HepG2 (cell line): ENCODE results near the gene SRSF10. TPM values are rescaled to one million over a fixed set of nuclear protein-coding genes. Genes with fewer than 3 reads are reported as not detected.

ENCODE experiments used
- ATAC-seq: fragments of 200-7000 bp; cut with Tn5 transposase; 3 replicates; pipeline ENCODE4 v1.9.1; 2020; ENCODE audit warnings: mild to moderate bottlenecking, moderate library complexity
- Bru-seq: library from RNA; stranded (reverse); fragments of 400-500 nt; gene quantifications from one replicate; lab custom pipeline; 2021; lab: Mats Ljungman, UMichigan
- BruChase-seq, 2 experiments: library from RNA; stranded (reverse); fragments of 400-500 nt; gene quantifications; one replicate each; lab custom pipeline; 2021; lab: Mats Ljungman, UMichigan
- BruUV-seq: library from RNA; stranded (reverse); fragments of 400-500 nt; replicated peaks from 2 replicates; lab custom pipeline; 2021; lab: Mats Ljungman, UMichigan
- CTCF ChIA-PET: fragments of 300-600 bp; formaldehyde crosslinking; extraction: SDS; loops from one replicate; lab custom pipeline; 2021; ENCODE audit warnings: low total read pairs, inconsistent platforms, low intra/inter-chr PET ratio; lab: Yijun Ruan, JAX
- POLR2A ChIA-PET: fragments of 350-600 bp; sonication (Branson Sonifier 250); formaldehyde crosslinking; loops from one replicate; lab custom pipeline; 2020; ENCODE audit warnings: antibody characterized with exemption, inconsistent platforms; lab: Yijun Ruan, JAX
- DNase-seq: peaks from one replicate; pipeline ENCODE4 v3.0.0-alpha.2; 2015; ENCODE audit warnings: low spot score
- FAIRE-seq: peaks from 3 replicates; lab custom pipeline; 2011; peaks lifted over from hg19 to GRCh38; lab: Jason Lieb, UNC
- H2AFZ ChIP-seq: one replicate; pipeline ENCODE4 v1.6.1; 2011; ENCODE audit warnings: low read length, inconsistent platforms
- H3K27ac ChIP-seq: fragments of 300-600 bp; 3 replicates; pipeline ENCODE4 v1.8.0; 2011; ENCODE audit warnings: mixed run types, mild to moderate bottlenecking, mixed read lengths, low read length, inconsistent platforms; ENCODE audit not compliant: insufficient read depth; ENCODE audit errors: extremely low read length
- H3K27me3 ChIP-seq, 2 experiments: fragments of 200-600 bp in 1 of 2; 2 replicates in 1 of 2; 3 replicates in 1 of 2; pipeline versions ENCODE4 v1.6.0 to v1.8.0; 2011; ENCODE audit warnings: low read length in 2 of 2, mild to moderate bottlenecking in 2 of 2, moderate library complexity in 2 of 2, inconsistent platforms in 1 of 2; ENCODE audit not compliant: insufficient read depth in 2 of 2, control insufficient read depth in 1 of 2
- H3K36me3 ChIP-seq, 2 experiments: fragments of 200-600 bp in 1 of 2; replicated peaks in 1 of 2; 2 replicates in 1 of 2; 3 replicates in 1 of 2; pipeline versions ENCODE4 v1.5.1 to v1.8.0; 2011; ENCODE audit warnings: low read length in 2 of 2, inconsistent platforms in 1 of 2; ENCODE audit not compliant: insufficient read depth in 2 of 2, control insufficient read depth in 1 of 2
- H3K4me1 ChIP-seq: 2 replicates; pipeline ENCODE4 v1.5.1; 2012; ENCODE audit warnings: low read length, inconsistent platforms; ENCODE audit not compliant: insufficient read depth
- H3K4me2 ChIP-seq: 2 replicates; pipeline ENCODE4 v1.6.0; 2011; ENCODE audit warnings: low read depth, low read length, inconsistent platforms
- H3K4me3 ChIP-seq, 3 experiments: fragments of 200-600 bp in 1 of 3; sonication (generic), shearing (Covaris generic) in 1 of 3; replicated peaks in 1 of 3; 2 replicates each; pipeline ENCODE4 v1.5.1; 2011 to 2016; ENCODE audit warnings: low read length in 3 of 3, inconsistent platforms in 2 of 3, low read depth in 2 of 3, mild to moderate bottlenecking in 2 of 3, control low read depth in 1 of 3, mixed read lengths in 1 of 3; ENCODE audit not compliant: insufficient read depth in 1 of 3
- H3K79me2 ChIP-seq: one replicate; pipeline ENCODE4 v1.6.1; 2011; ENCODE audit warnings: low read length, inconsistent platforms; ENCODE audit not compliant: insufficient read depth
- H3K9ac ChIP-seq: 2 replicates; pipeline ENCODE4 v1.6.0; 2011; ENCODE audit warnings: mild to moderate bottlenecking, low read depth, low read length, inconsistent platforms; ENCODE audit not compliant: insufficient read depth
- H3K9me3 ChIP-seq: 2 replicates; pipeline ENCODE4 v1.5.1; 2012; ENCODE audit warnings: mild to moderate bottlenecking, low read length
- H4K20me1 ChIP-seq: 2 replicates; pipeline ENCODE4 v1.6.0; 2011; ENCODE audit warnings: inconsistent platforms, mild to moderate bottlenecking, low read length, moderate library complexity; ENCODE audit not compliant: insufficient read depth
- MATR3 ChIP-seq: sonication (generic); formaldehyde crosslinking; IDR thresholded peaks from 2 replicates; pipeline ENCODE4 v1.4.0; 2020; ENCODE audit warnings: missing genetic modification reagents
- MTF1 ChIP-seq: sonication (generic); formaldehyde crosslinking; IDR thresholded peaks from 2 replicates; pipeline ENCODE4 v1.5.0; 2020; ENCODE audit warnings: missing genetic modification reagents
- ONECUT2 ChIP-seq: sonication (generic); formaldehyde crosslinking; IDR thresholded peaks from 2 replicates; pipeline ENCODE4 v1.4.0; 2020; ENCODE audit warnings: missing genetic modification reagents
- REL ChIP-seq: sonication (generic); formaldehyde crosslinking; conservative IDR thresholded peaks from 2 replicates; pipeline ENCODE4 v1.8.0; 2022; ENCODE audit warnings: mild to moderate bottlenecking, missing genetic modification reagents, moderate library complexity
- REXO4 ChIP-seq: sonication (generic); formaldehyde crosslinking; IDR thresholded peaks from 2 replicates; pipeline ENCODE4 v1.8.0; 2022; ENCODE audit warnings: missing genetic modification reagents, mild to moderate bottlenecking, borderline replicate concordance
- STAT5B ChIP-seq: sonication (generic); formaldehyde crosslinking; IDR thresholded peaks from 2 replicates; pipeline ENCODE4 v1.4.0; 2020; ENCODE audit warnings: missing genetic modification reagents
- TARDBP ChIP-seq: sonication (generic); formaldehyde crosslinking; IDR thresholded peaks from 2 replicates; pipeline ENCODE4 v1.8.0; 2022; ENCODE audit warnings: mild to moderate bottlenecking, missing genetic modification reagents
- ZNF256 ChIP-seq: sonication (generic); formaldehyde crosslinking; conservative IDR thresholded peaks from 2 replicates; pipeline ENCODE4 v1.4.0; 2020; ENCODE audit warnings: missing genetic modification reagents
- ZNF329 ChIP-seq: sonication (generic); formaldehyde crosslinking; IDR thresholded peaks from 2 replicates; pipeline ENCODE4 v1.9.0; 2021; ENCODE audit warnings: low read depth, mild to moderate bottlenecking, missing genetic modification reagents
- ZNF549 ChIP-seq: sonication (generic); formaldehyde crosslinking; IDR thresholded peaks from 2 replicates; pipeline ENCODE4 v1.5.0; 2020; ENCODE audit warnings: missing genetic modification reagents
- WGBS: methylation state at CpG from one replicate; pipeline ENCODE4 v1.1.6; 2017; ENCODE audit warnings: low lambda C conversion rate; 5-methylcytosine and 5-hydroxymethylcytosine counted together
- in situ Hi-C: cut with HindIII; loops from 2 replicates; pipeline ENCODE4 v1.10.0; 2017; ENCODE audit warnings: low pct_unique_long_range_greater_than_20kb; ENCODE audit not compliant: extremely low pct_ligation_motif_present
- intact Hi-C: fragments of 100-400 bp; cut with micrococcal nuclease; formaldehyde crosslinking; loops from one replicate; pipeline ENCODE4 v1.10.0; 2022; ENCODE audit not compliant: unreplicated experiment
- long read RNA-seq, 2 experiments: library from RNA in 1 of 2; library from polyadenylated mRNA in 1 of 2; stranded (forward) in 1 of 2; unstranded in 1 of 2; transcript quantifications; one replicate each; pipeline ENCODE4 v2.0.0, GENCODE V29; 2019 to 2022
- polyA minus RNA-seq, 3 experiments: library from RNA; depleted of rRNA, polyadenylated mRNA; stranded (reverse); fragments of >200 nt; gene quantifications; 2 replicates each; pipeline ENCODE4 v1.2.3, GENCODE V29; 2011; ENCODE audit warnings: low replicate concordance in 1 of 3
- polyA plus RNA-seq, 8 experiments: library from polyadenylated mRNA; depleted of rRNA in 3 of 8; stranded (reverse) in 7 of 8; unstranded in 1 of 8; fragments of >200 nt; fragmentation: Illumina TruSeq in 4 of 8; extraction: Trizol in 4 of 8; gene quantifications; 2 replicates each; pipeline versions ENCODE4 v1.2.1 to v1.2.3, GENCODE V29; 2011 to 2016; ENCODE audit warnings: low read depth in 4 of 8, missing spikeins in 1 of 8, mixed read lengths in 1 of 8; ENCODE audit not compliant: insufficient read depth in 1 of 8
- total RNA-seq, 5 experiments: library from RNA; depleted of rRNA; stranded (reverse); fragments of >200 nt; fragmentation: Illumina TruSeq; extraction: Trizol; gene quantifications; 2 replicates each; pipeline ENCODE4 v1.2.3, GENCODE V29; 2016; ENCODE audit warnings: low read depth in 1 of 5
- TF ChIP-seq, protein P1 (sequence below): IDR thresholded peaks from 2 replicates; pipeline ENCODE4 v1.6.1; 2016; ENCODE audit warnings: mild to moderate bottlenecking
- TF ChIP-seq, protein P2 (sequence below): sonication (generic); formaldehyde crosslinking; IDR thresholded peaks from 2 replicates; pipeline ENCODE4 v1.4.0; 2020; ENCODE audit warnings: mild to moderate bottlenecking, low read depth, missing genetic modification reagents
- TF ChIP-seq, protein P3 (sequence below): sonication (generic); formaldehyde crosslinking; IDR thresholded peaks from 2 replicates; pipeline ENCODE4 v1.4.0; 2020; ENCODE audit warnings: low read depth, mild to moderate bottlenecking, missing genetic modification reagents

Gene SRSF10
- 156 and 186 TPM in 2 replicates for total RNA-seq (2016; rRNA removed; fragmentation: Illumina TruSeq; extraction: Trizol)
- 14.0 and 16.3 TPM in 2 replicates for total RNA-seq (2016; cell fraction: cytosol; rRNA removed; fragmentation: Illumina TruSeq; extraction: Trizol; ENCODE audit: low read depth)
- 155 and 183 TPM in 2 replicates for total RNA-seq (2016; cell fraction: insoluble cytoplasmic fraction; rRNA removed; fragmentation: Illumina TruSeq; extraction: Trizol)
- total RNA-seq (2016; cell fraction: membrane; rRNA removed; fragmentation: Illumina TruSeq; extraction: Trizol), result 44.1 and 51.2 TPM in 2 replicates
- total RNA-seq (2016; cell fraction: nucleus; rRNA removed; fragmentation: Illumina TruSeq; extraction: Trizol), result 358 and 375 TPM in 2 replicates
- 98.2 and 126 TPM in 2 replicates for polyA plus RNA-seq (2011; rRNA removed)
- 56.6 and 58.5 TPM in 2 replicates for polyA plus RNA-seq (2011; cell fraction: cytosol; rRNA removed)
- polyA plus RNA-seq (2011; cell fraction: nucleus; rRNA removed), result 190 and 202 TPM in 2 replicates
- 75.4 and 108 TPM in 2 replicates for polyA plus RNA-seq (2012)
- 14.3 and 14.6 TPM in 2 replicates for polyA plus RNA-seq (2016; cell fraction: cytosol; fragmentation: Illumina TruSeq; extraction: Trizol; ENCODE audit: low read depth)
- polyA plus RNA-seq (2016; cell fraction: insoluble cytoplasmic fraction; fragmentation: Illumina TruSeq; extraction: Trizol; ENCODE audit: low read depth), result 176 and 184 TPM in 2 replicates
- polyA plus RNA-seq (2016; cell fraction: membrane; fragmentation: Illumina TruSeq; extraction: Trizol; ENCODE audit: low read depth), result 31.3 and 32.4 TPM in 2 replicates
- polyA plus RNA-seq (2016; cell fraction: nucleus; fragmentation: Illumina TruSeq; extraction: Trizol; ENCODE audit: insufficient read depth, low read depth), result 441 and 449 TPM in 2 replicates
- polyA minus RNA-seq (2011; rRNA and poly(A)+ RNA removed; ENCODE audit: low replicate concordance), result 105 and 142 TPM in 2 replicates
- 33.1 and 43.0 TPM in 2 replicates for polyA minus RNA-seq (2011; cell fraction: cytosol; rRNA and poly(A)+ RNA removed)
- 554 and 606 TPM in 2 replicates for polyA minus RNA-seq (2011; cell fraction: nucleus; rRNA and poly(A)+ RNA removed)
- percentile 99 among the genes with signal in this experiment for Bru-seq, nascent RNA
- BruChase-seq, experiment 1, labeled RNA remaining after a 6-hour chase, result percentile 98 among the genes with signal in this experiment
- percentile 99 among the genes with signal in this experiment for BruChase-seq, experiment 2, labeled RNA remaining after a 2-hour chase
- long read RNA-seq, experiment 1, transcript SRSF10-212 (3 exons, 790 nt), result major isoform, 5 of 36 reads
- long read RNA-seq, experiment 1, partial matches to known transcripts, result 8 of 36 reads
- long read RNA-seq, experiment 1, other reads (novel, unspliced or antisense), result 15 of 36 reads
- long read RNA-seq, experiment 2, partial matches to known transcripts, result 1 of 57 reads
- long read RNA-seq, experiment 2, other reads (novel, unspliced or antisense), result 56 of 57 reads

DNA sequence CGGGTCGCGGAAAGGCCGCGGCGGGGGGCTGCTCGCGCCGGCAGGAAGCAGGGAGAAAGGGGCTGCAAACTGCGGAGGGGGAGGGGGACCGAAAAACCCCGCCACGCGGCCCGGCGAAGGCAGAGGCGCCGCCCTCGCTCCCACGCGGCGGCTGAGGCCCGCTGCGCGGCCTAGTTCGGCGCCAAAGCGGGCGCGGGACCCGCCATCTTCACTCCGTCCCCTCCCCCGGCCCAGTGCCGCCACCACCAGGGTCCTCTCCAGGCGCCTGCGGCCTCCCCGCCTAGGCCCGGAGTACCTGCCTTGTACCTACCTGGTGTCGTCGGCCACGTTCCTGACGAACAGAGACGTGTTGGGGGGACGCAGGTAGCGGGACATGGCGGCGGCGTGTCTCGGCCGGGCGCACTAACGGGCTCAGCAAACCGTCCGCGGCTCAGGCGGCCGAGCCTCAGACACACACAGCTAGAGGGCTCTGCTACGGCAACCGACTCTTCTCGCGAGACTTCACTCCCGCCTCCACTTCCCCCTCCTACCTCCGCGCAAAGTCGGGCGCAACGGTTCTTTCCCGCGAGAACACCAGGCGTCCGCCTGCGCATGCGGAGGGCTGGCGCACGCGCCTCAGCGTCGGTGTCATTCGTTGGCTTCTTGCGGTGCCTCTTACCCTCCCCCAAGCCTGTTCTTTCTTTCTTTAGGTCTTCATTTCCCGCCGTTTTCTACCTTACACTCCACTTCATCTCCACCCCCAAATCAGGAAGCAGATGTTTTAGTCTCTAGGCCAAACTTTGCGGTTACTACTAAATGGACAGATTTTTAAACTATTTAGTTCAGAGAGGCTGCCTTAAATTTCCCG is at the start of gene SRSF10:
TSS of gene SRSF10 (minus strand) at position 447 of the 847 bp plus-strand sequence. CDS start at position 375, 72 bp downstream.
- BruUV-seq, result no TSS peak
- DNase-seq (peak; percentile 95), ATAC-seq (peak; percentile 96), FAIRE-seq (peak; percentile 47)
- Histone ChIP-seq H3K9me3 (no peaks in the 10 kb centered on the region), H3K27me3 (no peaks in the 10 kb centered on the region; a peak in 1 of 5 replicates), H3K4me3 (peak within 1 kb of the TSS; percentile 91 to 96 (median 93)), H3K27ac (peak within 1 kb of the TSS; percentile 98), H3K79me2 (peaks cover 51% of the 10 kb centered on the region), H3K4me1 (peaks cover 56% of the 10 kb centered on the region), H3K9ac (peak within 1 kb of the TSS; percentile 99), H4K20me1 (peaks cover 36% of the 10 kb centered on the region), H3K36me3 (peaks cover 3 to 26% of the 10 kb centered on the region in 2 experiments; a peak in 4 of 5 replicates), H2AFZ (no peak within 1 kb of the TSS), H3K4me2 (peak within 1 kb of the TSS; percentile 85)
- intact Hi-C loops (loop anchor here (2.0 kb wide), 2 partner anchors 41 to 49 kb away; no protein-coding TSS in a partner anchor), in situ Hi-C loops (loop anchor here (5.0 kb wide), 1 partner anchor 42 kb away; no protein-coding TSS in a partner anchor)
- ChIA-PET POLR2A (interaction anchor here (0.6 to 2.6 kb wide), 12 partner anchors 12 to 202 kb away, joined by 3 to 35 read pairs (median 5); partner anchors contain the start of genes PITHD1 and PNRC2), CTCF (no interaction called here)
- WGBS, result 3% methylated on average over 54 of the region's 84 CpGs
- no peak for TF ChIP-seq ZNF549 (CRISPR knock-in tag)
- TF ChIP-seq, protein P1, sequence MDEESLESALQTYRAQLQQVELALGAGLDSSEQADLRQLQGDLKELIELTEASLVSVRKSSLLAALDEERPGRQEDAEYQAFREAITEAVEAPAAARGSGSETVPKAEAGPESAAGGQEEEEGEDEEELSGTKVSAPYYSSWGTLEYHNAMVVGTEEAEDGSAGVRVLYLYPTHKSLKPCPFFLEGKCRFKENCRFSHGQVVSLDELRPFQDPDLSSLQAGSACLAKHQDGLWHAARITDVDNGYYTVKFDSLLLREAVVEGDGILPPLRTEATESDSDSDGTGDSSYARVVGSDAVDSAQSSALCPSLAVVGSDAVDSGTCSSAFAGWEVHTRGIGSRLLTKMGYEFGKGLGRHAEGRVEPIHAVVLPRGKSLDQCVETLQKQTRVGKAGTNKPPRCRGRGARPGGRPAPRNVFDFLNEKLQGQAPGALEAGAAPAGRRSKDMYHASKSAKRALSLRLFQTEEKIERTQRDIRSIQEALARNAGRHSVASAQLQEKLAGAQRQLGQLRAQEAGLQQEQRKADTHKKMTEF (CRISPR knock-in tag), result peak; percentile 92
- TF ChIP-seq, protein P2, sequence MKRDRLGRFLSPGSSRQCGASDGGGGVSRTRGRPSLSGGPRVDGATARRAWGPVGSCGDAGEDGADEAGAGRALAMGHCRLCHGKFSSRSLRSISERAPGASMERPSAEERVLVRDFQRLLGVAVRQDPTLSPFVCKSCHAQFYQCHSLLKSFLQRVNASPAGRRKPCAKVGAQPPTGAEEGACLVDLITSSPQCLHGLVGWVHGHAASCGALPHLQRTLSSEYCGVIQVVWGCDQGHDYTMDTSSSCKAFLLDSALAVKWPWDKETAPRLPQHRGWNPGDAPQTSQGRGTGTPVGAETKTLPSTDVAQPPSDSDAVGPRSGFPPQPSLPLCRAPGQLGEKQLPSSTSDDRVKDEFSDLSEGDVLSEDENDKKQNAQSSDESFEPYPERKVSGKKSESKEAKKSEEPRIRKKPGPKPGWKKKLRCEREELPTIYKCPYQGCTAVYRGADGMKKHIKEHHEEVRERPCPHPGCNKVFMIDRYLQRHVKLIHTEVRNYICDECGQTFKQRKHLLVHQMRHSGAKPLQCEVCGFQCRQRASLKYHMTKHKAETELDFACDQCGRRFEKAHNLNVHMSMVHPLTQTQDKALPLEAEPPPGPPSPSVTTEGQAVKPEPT (CRISPR knock-in tag), result 0 out of 2 replicates have a peak, but pooled peaks have one; percentile 20
- TF ChIP-seq STAT5B, result no peak
- TF ChIP-seq ZNF329 (CRISPR knock-in tag), result peak; percentile 74
- peak; percentile 84 for TF ChIP-seq REL (CRISPR knock-in tag)
- 0 out of 2 replicates have a peak, but pooled peaks have one; percentile 44 for TF ChIP-seq MTF1
- 0 out of 2 replicates have a peak, but pooled peaks have one; percentile 67 for TF ChIP-seq REXO4
- 0 out of 2 replicates have a peak, but pooled peaks have one; percentile 27 for TF ChIP-seq ZNF256 (CRISPR knock-in tag)
- no peak for TF ChIP-seq MATR3 (CRISPR knock-in tag)
- TF ChIP-seq TARDBP (CRISPR knock-in tag), result peak; percentile 77
- no peak for TF ChIP-seq ONECUT2
- TF ChIP-seq, protein P3, sequence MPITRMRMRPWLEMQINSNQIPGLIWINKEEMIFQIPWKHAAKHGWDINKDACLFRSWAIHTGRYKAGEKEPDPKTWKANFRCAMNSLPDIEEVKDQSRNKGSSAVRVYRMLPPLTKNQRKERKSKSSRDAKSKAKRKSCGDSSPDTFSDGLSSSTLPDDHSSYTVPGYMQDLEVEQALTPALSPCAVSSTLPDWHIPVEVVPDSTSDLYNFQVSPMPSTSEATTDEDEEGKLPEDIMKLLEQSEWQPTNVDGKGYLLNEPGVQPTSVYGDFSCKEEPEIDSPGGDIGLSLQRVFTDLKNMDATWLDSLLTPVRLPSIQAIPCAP (CRISPR knock-in tag), result 0 out of 2 replicates have a peak, but pooled peaks have one; percentile 42
